ENCODE measurements around the gene CAMK4. TPM values are rescaled to one million over a fixed set of nuclear protein-coding genes. Genes with fewer than 3 reads are reported as not detected.

CAMK4 gene
- total RNA-seq, 4 donors from 2014 or later = 0.19 to 1.1 (median 0.56) TPM

GRCh38 chr5:111408817-111409216, 184.6 kb downstream of the CAMK4 start:
- TF ChIP-seq CTCF (IDR thresholded peaks at IDR 0.05; ENCODE audit: low read depth) = no peak

GRCh38 chr5:111411301-111411700, 187.1 kb downstream of the CAMK4 start:
- no peak for TF ChIP-seq CTCF (IDR thresholded peaks at IDR 0.05; ENCODE audit: low read depth)

DNA sequence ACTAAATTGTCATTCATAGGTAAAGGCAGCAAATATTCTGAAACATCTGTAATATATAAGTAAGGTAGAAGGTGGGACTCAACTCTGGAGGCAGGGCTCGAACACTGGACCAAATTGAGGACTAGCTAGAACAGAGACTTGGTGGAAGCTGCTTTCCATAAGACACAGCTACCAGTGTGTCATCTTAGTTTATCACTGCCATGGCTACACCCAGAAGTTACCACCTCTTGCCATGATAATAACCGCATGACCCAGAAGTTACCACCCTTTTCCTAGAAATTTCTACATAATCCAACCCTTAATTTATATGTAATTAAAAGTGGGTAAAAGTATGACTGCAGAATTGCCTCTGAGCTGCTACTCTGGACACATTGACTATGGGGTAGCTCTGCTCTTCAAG, 188.4 kb downstream of the CAMK4 start:
- TF ChIP-seq CTCF (IDR thresholded peaks at IDR 0.05; ENCODE audit: low read depth) = no peak

DNA sequence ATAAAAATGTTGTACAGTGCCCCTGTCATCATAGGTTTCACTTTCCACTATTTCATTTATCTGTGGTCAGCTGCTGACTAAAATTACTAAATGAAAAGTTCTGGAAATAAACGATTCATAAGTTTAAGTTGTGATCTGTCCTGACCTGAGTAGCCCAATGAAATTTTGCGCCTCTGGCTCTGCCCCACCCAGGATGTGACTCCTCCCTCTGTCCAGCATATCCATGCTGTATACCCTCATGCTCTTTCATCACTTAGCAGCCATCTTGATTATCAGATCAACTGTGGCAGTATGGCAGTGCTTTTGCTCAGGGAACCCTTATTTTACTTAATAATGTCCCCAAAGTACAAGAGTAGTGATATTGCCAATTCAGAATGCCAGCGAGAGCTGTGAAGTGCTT, 190.9 kb downstream of the CAMK4 start:
- no peak for TF ChIP-seq CTCF (IDR thresholded peaks at IDR 0.05; ENCODE audit: low read depth)

- no peak for TF ChIP-seq CTCF (IDR thresholded peaks at IDR 0.05; ENCODE audit: low read depth)
Observed at GRCh38 chr5:111422245-111422644, 198.1 kb downstream of the CAMK4 start.

DNA sequence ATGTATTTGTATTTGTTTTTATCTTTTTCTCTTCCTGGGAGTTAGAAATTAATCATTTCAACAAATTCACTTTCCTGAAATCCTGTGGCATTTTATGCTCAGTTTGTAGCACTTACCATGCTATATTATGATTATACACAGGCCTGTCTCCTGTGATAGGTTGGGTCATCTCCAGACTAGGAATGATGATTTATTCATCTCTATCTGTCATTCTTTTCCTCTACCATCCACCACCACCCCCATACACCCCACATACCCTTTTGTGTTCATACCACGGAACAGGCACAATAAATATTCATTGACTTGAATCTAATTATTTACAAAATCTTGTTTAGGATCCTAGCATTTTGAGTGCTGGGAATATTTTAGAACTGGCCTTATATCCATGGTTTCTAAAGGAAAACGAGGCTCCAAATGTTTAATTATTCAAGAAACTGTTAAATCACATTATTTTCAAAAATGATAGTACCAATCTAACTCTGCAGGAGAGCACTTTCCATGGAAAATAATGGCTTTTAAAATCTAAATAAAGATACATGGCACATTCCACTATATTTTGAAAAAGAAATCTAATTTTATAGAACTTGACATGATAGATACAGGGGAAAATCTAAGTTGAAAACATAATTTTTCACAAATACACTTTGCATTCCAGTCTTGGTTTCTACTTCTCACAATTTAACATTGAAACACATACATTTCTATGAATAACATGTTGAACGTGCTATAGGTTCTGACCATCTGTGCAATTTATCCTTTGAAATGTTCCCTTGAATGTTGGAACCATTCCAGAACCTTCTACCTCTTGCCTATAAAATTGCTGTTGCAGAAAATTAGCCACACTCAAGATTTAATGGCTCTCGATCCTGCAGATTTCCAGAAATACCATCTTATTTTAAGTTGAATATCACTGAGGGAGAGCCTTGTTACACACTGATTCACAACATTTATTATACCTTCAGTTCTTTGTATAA, 198.8 kb downstream of the CAMK4 start:
- no peak for TF ChIP-seq CTCF (IDR thresholded peaks at IDR 0.05; ENCODE audit: low read depth)

DNA sequence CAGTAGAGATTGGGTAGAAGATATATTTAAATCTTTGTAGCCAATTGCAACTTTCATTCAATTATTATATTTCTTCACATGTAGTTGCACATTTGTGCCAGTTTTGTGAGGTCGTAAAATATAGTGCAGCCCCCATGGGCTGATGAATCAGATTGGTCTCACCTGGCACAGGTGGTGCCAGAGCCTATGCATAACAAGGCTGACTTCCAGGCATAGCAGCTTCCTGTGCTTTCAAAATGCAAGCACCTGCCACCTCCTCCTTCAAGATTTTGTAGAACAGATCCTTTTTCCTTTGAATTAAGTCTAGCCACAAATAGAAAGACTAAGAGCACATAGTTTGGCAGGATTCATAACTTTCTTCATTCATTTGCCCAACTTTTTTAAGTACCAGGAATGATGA, 201.0 kb downstream of the CAMK4 start:
- no peak for TF ChIP-seq CTCF (IDR thresholded peaks at IDR 0.05; ENCODE audit: low read depth)
